ENCODE data around the gene INSRR.

INSRR gene

GRCh38 chr1:156899956-156900718 lies 41.2 kb upstream of the INSRR start:
- Histone ChIP-seq H3K4me3 (ENCODE audit: low read depth, low read length) (no peak overlapping the region), H3K27me3 (ENCODE audit: control insufficient read depth, insufficient read depth, low read length) (peaks cover 20% of the 10 kb centered on the region), H3K4me1 (ENCODE audit: control insufficient read depth, insufficient read depth, low read length) (no peaks in the 10 kb centered on the region), H3K9me3 (ENCODE audit: control insufficient read depth, insufficient read depth, low read length) (no peaks in the 10 kb centered on the region), H3K36me3 (ENCODE audit: control insufficient read depth, insufficient read depth, low read length) (no peaks in the 10 kb centered on the region), H3K9ac (ENCODE audit: low read depth, low read length) (no peak overlapping the region)

GRCh38 chr1:156898971-156899664 lies 40.2 kb upstream of the INSRR start:
- Histone ChIP-seq H3K27me3 (ENCODE audit: control insufficient read depth, insufficient read depth, low read length) (peaks cover 30% of the 10 kb centered on the region), H3K4me1 (ENCODE audit: control insufficient read depth, insufficient read depth, low read length) (peaks cover under 1% of the 10 kb centered on the region), H3K4me3 (ENCODE audit: low read depth, low read length) (no peak overlapping the region), H3K9ac (ENCODE audit: low read depth, low read length) (no peak overlapping the region), H3K36me3 (ENCODE audit: control insufficient read depth, insufficient read depth, low read length) (no peaks in the 10 kb centered on the region), H3K9me3 (ENCODE audit: control insufficient read depth, insufficient read depth, low read length) (no peaks in the 10 kb centered on the region)

DNA sequence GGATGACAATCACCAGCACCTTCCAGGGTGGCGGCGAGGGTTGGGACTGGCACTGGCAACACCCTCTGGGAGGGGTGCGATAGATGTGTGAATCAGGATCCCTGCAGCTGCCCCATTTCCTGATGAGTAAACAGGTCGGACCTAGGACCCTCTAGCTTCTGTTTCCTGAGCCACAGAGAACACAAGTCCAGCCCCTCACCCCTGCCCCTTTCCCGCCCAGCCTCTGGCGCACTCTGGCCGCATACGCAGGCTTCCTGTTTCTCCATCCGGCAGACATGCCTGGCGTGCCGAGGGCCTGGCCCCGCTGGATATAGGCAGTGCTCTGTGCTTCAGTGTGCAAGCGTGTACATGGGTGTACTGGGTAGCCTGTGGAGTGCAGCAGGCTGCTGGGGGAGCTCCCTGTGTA lies 39.2 kb upstream of the INSRR start:
- no peaks in the 10 kb centered on the region for H3K9me3 ChIP-seq (ENCODE audit: control insufficient read depth, insufficient read depth, low read length)
- peaks cover 4% of the 10 kb centered on the region for H3K4me1 ChIP-seq (ENCODE audit: control insufficient read depth, insufficient read depth, low read length)
- no peak overlapping the region for H3K4me3 ChIP-seq (ENCODE audit: low read depth, low read length)
- peaks cover 38% of the 10 kb centered on the region for H3K27me3 ChIP-seq (ENCODE audit: control insufficient read depth, insufficient read depth, low read length)
- no peak overlapping the region for H3K9ac ChIP-seq (ENCODE audit: low read depth, low read length)
- no peaks in the 10 kb centered on the region for H3K36me3 ChIP-seq (ENCODE audit: control insufficient read depth, insufficient read depth, low read length)

DNA sequence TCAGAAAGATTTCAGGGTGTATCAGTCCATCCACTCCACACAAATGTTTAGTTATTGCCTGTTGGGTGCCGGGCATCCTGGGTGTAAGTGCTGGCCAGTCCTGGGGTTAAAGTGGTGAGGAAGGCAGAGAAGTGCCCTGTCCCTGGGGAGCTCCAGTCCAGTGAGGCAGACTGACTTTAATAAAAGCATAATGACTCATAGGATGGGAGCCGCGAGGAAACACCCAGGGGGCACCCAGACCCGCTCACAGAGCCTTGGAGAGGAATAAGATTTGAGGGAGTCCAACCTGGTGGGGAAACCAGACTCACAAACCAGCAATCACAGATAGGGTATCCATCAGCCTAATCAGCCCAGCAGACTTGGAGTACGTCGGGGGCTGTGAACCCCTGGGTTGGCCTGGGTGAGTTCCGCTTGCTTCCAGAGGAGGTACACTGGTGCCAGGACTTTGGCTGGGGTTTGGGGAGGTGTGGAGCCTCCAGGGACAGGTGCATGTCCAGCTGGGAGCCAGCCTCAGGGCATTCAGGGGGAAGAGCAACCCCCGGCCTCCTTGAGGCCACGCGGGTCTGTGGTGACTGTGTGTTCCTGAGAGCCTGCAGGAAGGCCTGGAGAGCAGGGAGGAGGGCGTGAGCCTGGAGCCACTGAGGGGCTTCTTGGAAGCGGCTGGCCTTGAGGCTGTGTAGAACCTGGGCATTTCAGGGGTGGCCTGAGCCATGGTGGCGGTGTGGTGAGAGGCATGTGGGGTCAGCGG lies 38.3 kb upstream of the INSRR start:
- no peaks in the 10 kb centered on the region for H3K36me3 ChIP-seq (ENCODE audit: control insufficient read depth, insufficient read depth, low read length)
- peaks cover 4% of the 10 kb centered on the region for H3K4me1 ChIP-seq (ENCODE audit: control insufficient read depth, insufficient read depth, low read length)
- no peak overlapping the region for H3K9ac ChIP-seq (ENCODE audit: low read depth, low read length)
- H3K4me3 ChIP-seq (ENCODE audit: low read depth, low read length), result no peak overlapping the region
- H3K9me3 ChIP-seq (ENCODE audit: control insufficient read depth, insufficient read depth, low read length), result no peaks in the 10 kb centered on the region
- H3K27me3 ChIP-seq (ENCODE audit: control insufficient read depth, insufficient read depth, low read length), result peaks cover 46% of the 10 kb centered on the region

GRCh38 chr1:156896490-156897033 lies 37.6 kb upstream of the INSRR start:
- Histone ChIP-seq H3K36me3 (ENCODE audit: control insufficient read depth, insufficient read depth, low read length) (no peaks in the 10 kb centered on the region), H3K9me3 (ENCODE audit: control insufficient read depth, insufficient read depth, low read length) (no peaks in the 10 kb centered on the region), H3K4me1 (ENCODE audit: control insufficient read depth, insufficient read depth, low read length) (peaks cover 4% of the 10 kb centered on the region), H3K27me3 (ENCODE audit: control insufficient read depth, insufficient read depth, low read length) (peaks cover 52% of the 10 kb centered on the region), H3K9ac (ENCODE audit: low read depth, low read length) (no peak overlapping the region), H3K4me3 (ENCODE audit: low read depth, low read length) (no peak overlapping the region)

DNA sequence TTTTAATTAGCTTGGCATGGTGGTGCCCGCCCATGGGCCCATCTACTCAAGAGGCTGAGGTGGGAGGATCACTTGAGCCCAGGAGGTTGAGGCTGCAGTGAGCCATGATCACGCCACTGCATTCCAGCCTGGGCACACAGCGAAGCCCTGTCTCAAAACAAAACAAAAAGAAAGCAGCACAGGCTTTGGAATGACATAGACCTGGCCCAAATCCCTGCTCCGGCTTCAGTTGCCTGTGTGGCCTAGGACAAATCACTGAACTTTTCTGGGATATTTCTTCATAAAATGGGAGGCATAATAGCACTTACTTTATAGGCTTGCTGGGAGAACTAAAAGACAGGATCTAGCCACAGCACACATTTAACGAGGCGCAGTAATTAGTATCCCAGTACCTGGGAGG lies 37.0 kb upstream of the INSRR start:
- peaks cover 4% of the 10 kb centered on the region for H3K4me1 ChIP-seq (ENCODE audit: control insufficient read depth, insufficient read depth, low read length)
- no peak overlapping the region for H3K4me3 ChIP-seq (ENCODE audit: low read depth, low read length)
- no peak overlapping the region for H3K9ac ChIP-seq (ENCODE audit: low read depth, low read length)
- H3K9me3 ChIP-seq (ENCODE audit: control insufficient read depth, insufficient read depth, low read length), result no peaks in the 10 kb centered on the region
- peaks cover 54% of the 10 kb centered on the region for H3K27me3 ChIP-seq (ENCODE audit: control insufficient read depth, insufficient read depth, low read length)
- no peaks in the 10 kb centered on the region for H3K36me3 ChIP-seq (ENCODE audit: control insufficient read depth, insufficient read depth, low read length)

DNA sequence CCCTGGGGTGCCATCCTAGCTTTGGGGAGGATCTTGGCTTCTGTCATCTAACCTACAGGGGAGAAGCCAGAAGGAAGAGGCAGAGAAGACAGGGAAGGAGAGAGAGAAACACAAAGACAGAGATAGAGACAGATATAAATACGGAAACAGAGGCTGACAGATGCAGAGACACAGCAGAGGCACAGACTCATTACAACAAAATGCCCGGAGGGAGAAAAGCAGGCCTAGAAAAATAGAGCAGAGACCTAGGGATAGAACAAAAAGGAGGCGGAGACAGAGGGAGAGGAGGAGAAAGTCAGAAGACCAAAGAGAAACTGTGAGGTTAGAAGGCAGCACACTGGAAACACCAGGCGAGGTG lies 36.5 kb upstream of the INSRR start:
- Histone ChIP-seq H3K36me3 (ENCODE audit: control insufficient read depth, insufficient read depth, low read length) (no peaks in the 10 kb centered on the region), H3K27me3 (ENCODE audit: control insufficient read depth, insufficient read depth, low read length) (peaks cover 58% of the 10 kb centered on the region), H3K4me1 (ENCODE audit: control insufficient read depth, insufficient read depth, low read length) (peaks cover 5% of the 10 kb centered on the region), H3K4me3 (ENCODE audit: low read depth, low read length) (no peak overlapping the region), H3K9me3 (ENCODE audit: control insufficient read depth, insufficient read depth, low read length) (no peaks in the 10 kb centered on the region), H3K9ac (ENCODE audit: low read depth, low read length) (no peak overlapping the region)

GRCh38 chr1:156894711-156895454 lies 36.0 kb upstream of the INSRR start:
- Histone ChIP-seq H3K36me3 (ENCODE audit: control insufficient read depth, insufficient read depth, low read length) (no peaks in the 10 kb centered on the region), H3K4me3 (ENCODE audit: low read depth, low read length) (no peak overlapping the region), H3K9me3 (ENCODE audit: control insufficient read depth, insufficient read depth, low read length) (no peaks in the 10 kb centered on the region), H3K9ac (ENCODE audit: low read depth, low read length) (no peak overlapping the region), H3K4me1 (ENCODE audit: control insufficient read depth, insufficient read depth, low read length) (peaks cover 6% of the 10 kb centered on the region), H3K27me3 (ENCODE audit: control insufficient read depth, insufficient read depth, low read length) (peaks cover 61% of the 10 kb centered on the region)

GRCh38 chr1:156894001-156894400 lies 35.1 kb upstream of the INSRR start:
- Histone ChIP-seq H3K9ac (ENCODE audit: low read depth, low read length) (no peak overlapping the region), H3K4me1 (ENCODE audit: control insufficient read depth, insufficient read depth, low read length) (peaks cover 6% of the 10 kb centered on the region), H3K9me3 (ENCODE audit: control insufficient read depth, insufficient read depth, low read length) (no peaks in the 10 kb centered on the region), H3K4me3 (ENCODE audit: low read depth, low read length) (peak overlapping the region; percentile 59), H3K27me3 (ENCODE audit: control insufficient read depth, insufficient read depth, low read length) (peaks cover 69% of the 10 kb centered on the region), H3K36me3 (ENCODE audit: control insufficient read depth, insufficient read depth, low read length) (no peaks in the 10 kb centered on the region)

DNA sequence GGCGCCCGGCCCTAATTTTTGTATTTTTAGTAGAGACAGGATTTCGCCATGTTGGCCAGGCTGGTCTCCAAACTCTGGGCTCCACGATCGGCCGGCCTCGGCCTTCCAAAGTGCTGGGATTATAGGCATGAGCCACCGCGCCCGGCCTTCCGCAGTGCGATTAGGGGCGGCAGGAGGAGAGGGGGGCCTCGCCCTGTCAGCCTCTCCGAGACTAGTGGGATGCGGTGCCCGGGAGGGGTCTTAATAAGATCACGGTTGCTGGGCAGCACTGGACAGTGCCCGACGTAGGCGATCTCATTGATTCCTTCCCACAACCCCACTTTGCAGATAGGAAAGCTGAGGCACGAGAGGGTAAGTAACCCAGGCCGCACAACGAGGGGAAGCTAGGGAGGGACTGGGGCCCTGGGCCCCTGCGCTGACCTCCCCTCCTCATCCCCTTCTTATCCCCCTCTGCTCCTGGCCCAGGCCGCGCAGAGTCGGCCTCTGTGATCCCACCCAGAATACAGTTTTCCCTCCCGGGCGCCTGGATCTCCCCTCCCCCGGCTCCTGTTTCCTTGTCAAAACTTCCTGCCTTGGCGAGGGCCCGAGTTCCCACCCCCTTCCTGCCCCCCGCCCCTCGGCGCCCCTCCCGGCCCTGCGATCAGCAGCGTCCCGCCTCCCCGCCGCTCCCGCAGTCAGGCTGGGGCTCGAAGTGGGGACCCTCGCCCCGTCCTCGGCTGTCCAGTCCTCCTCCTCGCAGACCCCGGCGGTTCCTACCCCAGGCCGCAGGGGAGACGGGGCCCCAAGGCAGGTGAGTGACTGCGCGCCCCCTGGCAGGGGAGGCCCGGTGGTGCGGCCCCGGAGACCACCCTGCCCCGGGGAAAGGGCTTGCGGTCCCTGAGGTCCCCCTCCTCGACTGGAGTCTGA lies 34.4 kb upstream of the INSRR start, which contains the start of gene PEAR1:
Gene PEAR1, plus strand, starts transcription at position 671 of the 906 bp plus-strand sequence. CDS start 10,209 bp downstream, outside the sequence.
- no peak within 1 kb of the TSS for H3K9ac ChIP-seq (ENCODE audit: low read depth, low read length)
- no peaks in the 10 kb centered on the region for H3K9me3 ChIP-seq (ENCODE audit: control insufficient read depth, insufficient read depth, low read length)
- peaks cover 6% of the 10 kb centered on the region for H3K4me1 ChIP-seq (ENCODE audit: control insufficient read depth, insufficient read depth, low read length)
- no peaks in the 10 kb centered on the region for H3K36me3 ChIP-seq (ENCODE audit: control insufficient read depth, insufficient read depth, low read length)
- peak within 1 kb of the TSS; percentile 59 for H3K4me3 ChIP-seq (ENCODE audit: low read depth, low read length)
- H3K27me3 ChIP-seq (ENCODE audit: control insufficient read depth, insufficient read depth, low read length), result peaks cover 68% of the 10 kb centered on the region

All from iPS-15b (cell line).